IMR-90 (cell line): ENCODE results near the gene ZNF136. TPM values are rescaled to one million over a fixed set of nuclear protein-coding genes. Genes with fewer than 3 reads are reported as not detected.

ENCODE experiments used
- ATAC-seq: fragments of 200-7000 bp; cut with Tn5 transposase; 2 replicates; pipeline ENCODE4 v1.9.1; 2020; ENCODE audit warnings: low read depth, mild to moderate bottlenecking, moderate library complexity
- BruUV-seq: library from RNA; stranded (reverse); fragments of 400-500 nt; replicated peaks from 2 replicates; lab custom pipeline; 2021; lab: Mats Ljungman, UMichigan
- CTCF ChIA-PET: fragments of 300-600 bp; formaldehyde crosslinking; extraction: SDS; loops from one replicate; lab custom pipeline; 2021; ENCODE audit warnings: antibody characterized with exemption; lab: Yijun Ruan, JAX
- POLR2A ChIA-PET: fragments of 300-600 bp; sonication (Branson Sonifier 250); formaldehyde crosslinking; loops from one replicate; lab custom pipeline; 2022; ENCODE audit warnings: antibody characterized with exemption; ENCODE audit not compliant: unreplicated experiment; lab: Charles Lee
- DNase-seq: peaks from one replicate; pipeline ENCODE4 v3.0.0; 2013
- H2AFZ ChIP-seq: replicated peaks from 2 replicates; pipeline ENCODE3; 2013; ENCODE audit warnings: low read length, mild to moderate bottlenecking; ENCODE audit not compliant: poor library complexity
- H2AK5ac ChIP-seq: 2 replicates; pipeline ENCODE4 v1.6.1; 2013; ENCODE audit warnings: low read depth, low read length, inconsistent platforms
- H2AK9ac ChIP-seq: replicated peaks from 2 replicates; pipeline ENCODE3; 2013; ENCODE audit warnings: mild to moderate bottlenecking, low read depth, low read length, moderate library complexity; ENCODE audit not compliant: poor library complexity
- H2BK120ac ChIP-seq: 2 replicates; pipeline ENCODE4 v1.6.1; 2013; ENCODE audit warnings: low read depth, low read length, inconsistent platforms
- H2BK15ac ChIP-seq: 3 replicates; pipeline ENCODE4 v1.6.1; 2013; ENCODE audit warnings: low read depth, low read length, inconsistent platforms
- H2BK20ac ChIP-seq: 2 replicates; pipeline ENCODE4 v1.6.1; 2013; ENCODE audit warnings: low read depth, mild to moderate bottlenecking, inconsistent platforms, low read length, moderate library complexity
- H2BK5ac ChIP-seq: 2 replicates; pipeline ENCODE4 v1.6.1; 2013; ENCODE audit warnings: mild to moderate bottlenecking, low read depth, low read length, inconsistent platforms; ENCODE audit not compliant: poor library complexity, severe bottlenecking
- H3K14ac ChIP-seq: replicated peaks from 2 replicates; pipeline ENCODE4 v1.6.1; 2013; ENCODE audit warnings: low read depth, low read length, inconsistent platforms
- H3K18ac ChIP-seq: 2 replicates; pipeline ENCODE4 v1.6.1; 2013; ENCODE audit warnings: low read depth, low read length, control low read depth
- H3K23ac ChIP-seq: 2 replicates; pipeline ENCODE4 v1.6.1; 2013; ENCODE audit warnings: low read depth, low read length, inconsistent platforms
- H3K27ac ChIP-seq: 2 replicates; pipeline ENCODE4 v1.5.1; 2013; ENCODE audit warnings: mild to moderate bottlenecking, control low read depth, low read length; ENCODE audit not compliant: insufficient read depth
- H3K27me3 ChIP-seq: 2 replicates; pipeline ENCODE4 v1.6.1; 2013; ENCODE audit warnings: low read length; ENCODE audit not compliant: control insufficient read depth, insufficient read depth
- H3K36me3 ChIP-seq: 2 replicates; pipeline ENCODE4 v1.6.1; 2013; ENCODE audit warnings: low read length, mixed read lengths; ENCODE audit not compliant: control insufficient read depth, insufficient read depth
- H3K4ac ChIP-seq: 2 replicates; pipeline ENCODE4 v1.6.1; 2013; ENCODE audit warnings: low read depth, low read length, inconsistent platforms
- H3K4me1 ChIP-seq: 2 replicates; pipeline ENCODE4 v1.6.1; 2013; ENCODE audit warnings: low read length, mixed read lengths; ENCODE audit not compliant: control insufficient read depth, insufficient read depth
- H3K4me2 ChIP-seq: 2 replicates; pipeline ENCODE4 v1.6.1; 2013; ENCODE audit warnings: low read depth, mild to moderate bottlenecking, control low read depth, low read length, moderate library complexity
- H3K4me3 ChIP-seq: 2 replicates; pipeline ENCODE4 v1.5.1; 2013; ENCODE audit warnings: low read depth, mild to moderate bottlenecking, control low read depth, low read length, moderate library complexity; ENCODE audit not compliant: insufficient read depth
- H3K56ac ChIP-seq: 2 replicates; pipeline ENCODE4 v1.6.1; 2013; ENCODE audit warnings: low read length, inconsistent platforms; ENCODE audit not compliant: insufficient read depth; ENCODE audit errors: extremely low read depth
- H3K79me1 ChIP-seq, 2 experiments: 2 replicates each; pipeline ENCODE4 v1.6.1; 2013; ENCODE audit warnings: low read length in 2 of 2, inconsistent platforms in 1 of 2, low read depth in 1 of 2
- H3K9ac ChIP-seq: 2 replicates; pipeline ENCODE4 v1.6.1; 2013; ENCODE audit warnings: low read depth, low read length, control low read depth
- H3K9me1 ChIP-seq: 2 replicates; pipeline ENCODE4 v1.6.1; 2013; ENCODE audit warnings: low read length, inconsistent platforms; ENCODE audit not compliant: insufficient read depth
- H3K9me3 ChIP-seq: 2 replicates; pipeline ENCODE4 v1.6.1; 2013; ENCODE audit warnings: low read length; ENCODE audit not compliant: control insufficient read depth, insufficient read depth
- H4K20me1 ChIP-seq: 2 replicates; pipeline ENCODE4 v1.6.1; 2013; ENCODE audit warnings: low read length, inconsistent platforms; ENCODE audit not compliant: insufficient read depth
- H4K5ac ChIP-seq: 2 replicates; pipeline ENCODE4 v1.6.1; 2013; ENCODE audit warnings: mild to moderate bottlenecking, low read depth, low read length, control low read depth
- H4K8ac ChIP-seq, 2 experiments: 2 replicates each; pipeline ENCODE4 v1.6.1; 2013; ENCODE audit warnings: low read depth in 2 of 2, low read length in 2 of 2, control low read depth in 1 of 2, inconsistent platforms in 1 of 2
- H4K91ac ChIP-seq: 2 replicates; pipeline ENCODE4 v1.6.1; 2013; ENCODE audit warnings: low read depth, low read length, inconsistent platforms; ENCODE audit not compliant: insufficient read depth
- BHLHE40 ChIP-seq: fragments of 150-350 bp; IDR thresholded peaks from 2 replicates; pipeline ENCODE4 v1.6.1; 2016; ENCODE audit warnings: mild to moderate bottlenecking, low read depth, low read length
- CEBPB ChIP-seq: IDR thresholded peaks from 2 replicates; pipeline ENCODE4 v1.6.1; 2012; ENCODE audit warnings: low read depth, low read length, improper control_type of control experiment
- CHD1 ChIP-seq: IDR thresholded peaks from 2 replicates; pipeline ENCODE4 v1.6.1; 2012; ENCODE audit warnings: low read depth, low read length, improper control_type of control experiment
- CTCF ChIP-seq: conservative IDR thresholded peaks from 2 replicates; pipeline ENCODE4 v1.5.1; 2012; ENCODE audit warnings: mild to moderate bottlenecking, low read depth, low read length, improper control_type of control experiment
- FOS ChIP-seq: fragments of 150-350 bp; IDR thresholded peaks from 2 replicates; pipeline ENCODE4 v1.6.1; 2016; ENCODE audit warnings: low read depth, low read length
- MAFK ChIP-seq: IDR thresholded peaks from 2 replicates; pipeline ENCODE4 v1.6.1; 2012; ENCODE audit warnings: low read depth, low read length, improper control_type of control experiment
- MAZ ChIP-seq: IDR thresholded peaks from 2 replicates; pipeline ENCODE4 v1.6.1; 2012; ENCODE audit warnings: low read depth, mild to moderate bottlenecking, low read length, improper control_type of control experiment, moderate library complexity, borderline replicate concordance
- MXI1 ChIP-seq: IDR thresholded peaks from 2 replicates; pipeline ENCODE4 v1.6.1; 2012; ENCODE audit warnings: low read depth, mild to moderate bottlenecking, low read length, moderate library complexity, borderline replicate concordance
- NFE2L2 ChIP-seq: fragments of 150-350 bp; IDR thresholded peaks from 2 replicates; pipeline ENCODE4 v1.6.1; 2016; ENCODE audit warnings: low read depth, mild to moderate bottlenecking, low read length
- POLR2A ChIP-seq: IDR thresholded peaks from 2 replicates; pipeline ENCODE4 v1.6.1; 2012; ENCODE audit warnings: mild to moderate bottlenecking, low read depth, low read length
- RAD21 ChIP-seq: IDR thresholded peaks from 2 replicates; pipeline ENCODE4 v1.6.1; 2012; ENCODE audit warnings: low read length, improper control_type of control experiment
- RCOR1 ChIP-seq: IDR thresholded peaks from 2 replicates; pipeline ENCODE4 v1.6.1; 2012; ENCODE audit warnings: mild to moderate bottlenecking, low read length, improper control_type of control experiment; ENCODE audit not compliant: insufficient replicate concordance
- RFX5 ChIP-seq: IDR thresholded peaks from 2 replicates; pipeline ENCODE4 v1.8.0; 2012; ENCODE audit warnings: low read depth, mild to moderate bottlenecking, low read length, moderate library complexity
- SMC3 ChIP-seq: fragments of 150-350 bp; IDR thresholded peaks from 2 replicates; pipeline ENCODE4 v1.6.1; 2016; ENCODE audit warnings: low read depth, mild to moderate bottlenecking, antibody characterized with exemption, low read length, moderate library complexity
- USF2 ChIP-seq: fragments of 150-350 bp; IDR thresholded peaks from 2 replicates; pipeline ENCODE4 v1.6.1; 2017; ENCODE audit warnings: mild to moderate bottlenecking, antibody characterized with exemption, low read length, low read depth
- WGBS, 2 experiments: methylation state at CpG; one replicate each; pipeline versions ENCODE4 v1.1.5 to v1.1.7; 2013; ENCODE audit warnings: missing lambda C conversion rate in 2 of 2; ENCODE audit not compliant: insufficient read length in 1 of 2; ENCODE audit errors: extremely low coverage in 2 of 2; 5-methylcytosine and 5-hydroxymethylcytosine counted together
- dilution Hi-C: fragments of 300-500 bp; cut with HindIII; formaldehyde crosslinking; loops from one replicate; pipeline ENCODE4 v1.14.3; 2018; ENCODE audit warnings: low sequenced_read_pairs; ENCODE audit not compliant: unreplicated experiment
- in situ Hi-C: fragments of 300-500 bp; cut with MboI; formaldehyde crosslinking; loops from 3 replicates; pipeline ENCODE4 v1.14.3; 2019; ENCODE audit warnings: low sequenced_read_pairs, inconsistent platforms, mixed read lengths
- intact Hi-C: fragments of 100-400 bp; cut with micrococcal nuclease; formaldehyde crosslinking; loops from 2 replicates; pipeline ENCODE4 v1.10.0; 2022
- polyA plus RNA-seq, 3 experiments: library from polyadenylated mRNA; depleted of rRNA; stranded (reverse); fragments of >200 nt; gene quantifications; 2 replicates each; pipeline ENCODE4 v1.2.3, GENCODE V29; 2012; ENCODE audit warnings: low replicate concordance in 1 of 3
- total RNA-seq: library from RNA; depleted of rRNA; stranded (reverse); fragments of >200 nt; gene quantifications from 2 replicates; pipeline ENCODE4 v1.2.3, GENCODE V29; 2012

The ZNF136 gene
- total and polyA plus RNA-seq, 2 of the 4 experiments (the other 2 are of a cell fraction) = 1.9 to 6.8 TPM

DNA sequence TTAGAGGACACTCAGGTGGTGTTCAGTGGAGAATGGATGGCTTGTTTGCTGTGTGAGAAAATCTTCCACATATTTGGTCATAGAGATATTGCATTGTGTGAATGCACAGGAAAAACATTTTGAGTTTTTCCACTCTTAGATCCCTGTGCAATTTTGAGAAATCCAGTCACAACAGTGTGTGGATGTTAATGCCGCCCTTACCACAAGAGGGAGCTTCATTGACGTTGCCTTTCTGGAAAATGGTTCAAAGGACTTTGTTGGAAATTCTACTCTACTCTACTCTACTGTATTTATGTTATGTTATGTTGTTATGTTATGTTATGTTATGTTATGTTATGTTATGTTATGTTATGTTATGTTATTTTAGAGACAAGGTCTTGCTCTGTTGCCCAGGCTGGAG, 36.2 kb upstream of the ZNF136 start:
- peak; percentile 19 for DNase-seq
- H2AFZ ChIP-seq = no peak overlapping the region
- no peaks in the 10 kb centered on the region for H3K27me3 ChIP-seq
- peaks cover 2% of the 10 kb centered on the region; the same call in 1 of the 2 replicates for H3K36me3 ChIP-seq
- H3K14ac ChIP-seq = no peak overlapping the region
- POLR2A ChIA-PET = no interaction called here
- WGBS, 2 experiments = no CpG with 5 or more reads among the region's 2 CpGs
- no peak overlapping the region for H3K27ac ChIP-seq
- dilution Hi-C loops = no loop called here
- H3K4ac ChIP-seq = no peak overlapping the region
- intact Hi-C loops = no loop called here
- H2BK15ac ChIP-seq = no peak overlapping the region
- H2AK5ac ChIP-seq = no peak overlapping the region
- TF ChIP-seq USF2 = no peak
- no peak for TF ChIP-seq MAZ
- TF ChIP-seq NFE2L2 = no peak
- TF ChIP-seq RFX5 = no peak
- TF ChIP-seq BHLHE40 = no peak
- no peak for TF ChIP-seq MXI1
- TF ChIP-seq FOS = no peak
- no peak for TF ChIP-seq SMC3
- TF ChIP-seq MAFK = no peak
- TF ChIP-seq POLR2A = no peak
- TF ChIP-seq CHD1 = no peak
- no peak for TF ChIP-seq CEBPB
- no peak for TF ChIP-seq RCOR1
- peak; percentile 39 for TF ChIP-seq CTCF
- peak; percentile 23 for TF ChIP-seq RAD21
- in situ Hi-C loops = no loop called here
- H2BK120ac ChIP-seq = no peak overlapping the region
- no peaks in the 10 kb centered on the region for H3K9me1 ChIP-seq
- no peak overlapping the region for H4K5ac ChIP-seq
- H4K91ac ChIP-seq = no peak overlapping the region
- H2AK9ac ChIP-seq = no peak overlapping the region
- H3K4me1 ChIP-seq = no peaks in the 10 kb centered on the region
- H4K20me1 ChIP-seq = no peaks in the 10 kb centered on the region
- peak; percentile 40; the same call in 1 of the 2 replicates for ATAC-seq
- H3K4me3 ChIP-seq = no peak overlapping the region
- no peaks in the 10 kb centered on the region for H3K79me1 ChIP-seq
- no peak overlapping the region for H3K18ac ChIP-seq
- peaks cover 22% of the 10 kb centered on the region for H3K9me3 ChIP-seq
- no peak overlapping the region for H3K56ac ChIP-seq
- no peak overlapping the region for H4K8ac ChIP-seq
- no peak overlapping the region for H2BK5ac ChIP-seq
- H3K9ac ChIP-seq = no peak overlapping the region
- CTCF ChIA-PET = interaction anchor here (1.5 kb wide), 1 partner anchor 72 kb away, joined by 3 read pairs; no protein-coding TSS in a partner anchor
- H2BK20ac ChIP-seq = no peak overlapping the region
- no TSS peak for BruUV-seq
- H3K4me2 ChIP-seq = no peak overlapping the region
- no peak overlapping the region for H3K23ac ChIP-seq
